Tibial artery (tissue), 4 donors: ENCODE measurements around the gene SMIM43.

ENCODE experiments used
- DNase-seq, 2 donors: peaks; one replicate each; pipeline ENCODE4 v3.0.0-alpha.2; 2019
- H3K27ac ChIP-seq, 2 donors: fragments of 200-600 bp; sonication (generic) in 1 of 2; 1 replicate in 1 of 2; 2 replicates in 1 of 2; pipeline ENCODE4 v1.5.1; 2018 to 2019; ENCODE audit warnings: mild to moderate bottlenecking in 1 of 2
- H3K27me3 ChIP-seq, 2 donors: fragments of 200-600 bp; sonication (generic) in 1 of 2; one replicate each; pipeline versions ENCODE4 v1.5.1 to v1.6.0; 2016 to 2019
- H3K36me3 ChIP-seq, 3 donors: fragments of 200-600 bp; sonication (generic) in 2 of 3; one replicate each; pipeline ENCODE4 v1.5.1; 2016 to 2019; ENCODE audit warnings: mild to moderate bottlenecking in 2 of 3
- H3K4me1 ChIP-seq, 4 donors: fragments of 200-600 bp; sonication (generic) in 2 of 4; 1 replicate in 3 of 4; 2 replicates in 1 of 4; pipeline ENCODE4 v1.5.1; 2016 to 2019
- H3K4me3 ChIP-seq, 2 donors: fragments of 200-600 bp; sonication (generic) in 1 of 2; 1 replicate in 1 of 2; 2 replicates in 1 of 2; pipeline ENCODE4 v1.5.1; 2018 to 2019; ENCODE audit warnings: mild to moderate bottlenecking in 2 of 2
- H3K9me3 ChIP-seq, 3 donors: fragments of 200-600 bp; sonication (generic) in 1 of 3; one replicate each; pipeline ENCODE4 v1.5.1; 2016 to 2019
- intact Hi-C: fragments of 100-400 bp; cut with DNase I; formaldehyde crosslinking; loops from one replicate; pipeline ENCODE4 v1.15.0; 2023; ENCODE audit warnings: low total_unique reads
- TF ChIP-seq, protein P1 (sequence below), 2 experiments: fragments of 200-600 bp in 1 of 2; fragments of 450-650 bp in 1 of 2; IDR thresholded peaks; one replicate each; pipeline ENCODE4 v1.5.1; 2017 to 2019; ENCODE audit warnings: antibody characterized with exemption in 2 of 2, mild to moderate bottlenecking in 1 of 2, moderate library complexity in 1 of 2

SMIM43 gene

DNA sequence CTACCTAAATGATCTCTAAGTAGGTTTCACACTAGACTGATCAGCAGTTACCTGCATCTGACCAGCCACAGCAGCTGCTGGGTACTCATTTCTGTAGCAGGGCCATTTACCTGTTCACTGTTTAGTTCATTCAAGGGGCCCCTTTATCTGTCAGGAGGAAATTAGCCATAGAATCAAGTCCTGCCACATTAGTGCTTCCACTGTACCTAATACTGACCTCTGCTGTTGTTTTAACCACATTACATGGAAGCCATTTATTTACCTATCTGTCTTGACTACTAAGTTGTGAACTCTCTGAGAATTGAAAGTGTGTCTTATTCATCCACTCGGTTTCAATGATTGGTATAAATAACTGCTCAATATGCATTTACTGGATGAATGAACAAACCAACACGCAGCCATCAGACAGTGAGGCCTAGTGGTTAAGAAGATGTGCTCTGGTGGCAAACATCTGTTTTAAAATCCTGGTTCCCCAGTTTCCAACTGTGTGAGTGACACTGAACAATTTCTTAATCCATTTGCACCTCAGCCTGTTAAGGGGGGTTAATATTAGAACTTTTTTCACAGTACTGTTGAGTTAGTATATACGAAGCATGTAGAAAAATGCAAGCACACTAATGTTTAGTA is 38.2 kb downstream of the SMIM43 start:
- no peak for DNase-seq
- TF ChIP-seq, protein P1, sequence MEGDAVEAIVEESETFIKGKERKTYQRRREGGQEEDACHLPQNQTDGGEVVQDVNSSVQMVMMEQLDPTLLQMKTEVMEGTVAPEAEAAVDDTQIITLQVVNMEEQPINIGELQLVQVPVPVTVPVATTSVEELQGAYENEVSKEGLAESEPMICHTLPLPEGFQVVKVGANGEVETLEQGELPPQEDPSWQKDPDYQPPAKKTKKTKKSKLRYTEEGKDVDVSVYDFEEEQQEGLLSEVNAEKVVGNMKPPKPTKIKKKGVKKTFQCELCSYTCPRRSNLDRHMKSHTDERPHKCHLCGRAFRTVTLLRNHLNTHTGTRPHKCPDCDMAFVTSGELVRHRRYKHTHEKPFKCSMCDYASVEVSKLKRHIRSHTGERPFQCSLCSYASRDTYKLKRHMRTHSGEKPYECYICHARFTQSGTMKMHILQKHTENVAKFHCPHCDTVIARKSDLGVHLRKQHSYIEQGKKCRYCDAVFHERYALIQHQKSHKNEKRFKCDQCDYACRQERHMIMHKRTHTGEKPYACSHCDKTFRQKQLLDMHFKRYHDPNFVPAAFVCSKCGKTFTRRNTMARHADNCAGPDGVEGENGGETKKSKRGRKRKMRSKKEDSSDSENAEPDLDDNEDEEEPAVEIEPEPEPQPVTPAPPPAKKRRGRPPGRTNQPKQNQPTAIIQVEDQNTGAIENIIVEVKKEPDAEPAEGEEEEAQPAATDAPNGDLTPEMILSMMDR (IDR thresholded peaks at IDR 0.05): peak; percentile 60 to 74
- no peaks in the 10 kb centered on the region for H3K4me1 ChIP-seq
- no peaks in the 10 kb centered on the region for H3K27me3 ChIP-seq
- intact Hi-C loops: loop anchor here (5.0 kb wide), 1 partner anchor 359 kb away; no protein-coding TSS in a partner anchor
- no peak overlapping the region for H3K4me3 ChIP-seq
- H3K36me3 ChIP-seq: no peaks in the 10 kb centered on the region
- H3K27ac ChIP-seq: no peak overlapping the region
- no peaks in the 10 kb centered on the region for H3K9me3 ChIP-seq

DNA sequence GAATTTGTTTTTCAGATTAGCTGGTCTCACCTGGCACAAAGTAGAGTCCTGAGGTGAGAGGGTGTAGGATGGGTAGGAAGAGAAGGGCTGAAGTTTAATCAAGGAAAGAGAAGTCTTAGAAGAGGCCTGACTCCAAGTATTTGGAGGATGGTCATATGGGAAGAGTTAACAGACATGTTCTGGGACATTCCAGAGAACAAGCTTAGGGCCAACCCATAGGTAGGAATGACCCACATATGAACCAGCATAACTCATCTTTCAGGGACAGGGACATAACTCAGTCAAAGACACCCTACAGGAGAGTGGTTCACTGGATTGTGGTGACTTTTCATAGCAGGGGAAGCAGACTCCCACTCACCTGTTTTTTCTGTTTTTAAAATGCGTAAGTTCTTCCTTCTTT is 40.3 kb downstream of the SMIM43 start:
- intact Hi-C loops: loop anchor here (5.0 kb wide), 1 partner anchor 357 kb away; no protein-coding TSS in a partner anchor
- Histone ChIP-seq H3K27ac (no peak overlapping the region), H3K4me1 (no peaks in the 10 kb centered on the region), H3K9me3 (no peaks in the 10 kb centered on the region), H3K36me3 (no peaks in the 10 kb centered on the region), H3K27me3 (no peaks in the 10 kb centered on the region), H3K4me3 (no peak overlapping the region)
- no peak for DNase-seq
- TF ChIP-seq, protein P1 (IDR thresholded peaks at IDR 0.05): no peak

DNA sequence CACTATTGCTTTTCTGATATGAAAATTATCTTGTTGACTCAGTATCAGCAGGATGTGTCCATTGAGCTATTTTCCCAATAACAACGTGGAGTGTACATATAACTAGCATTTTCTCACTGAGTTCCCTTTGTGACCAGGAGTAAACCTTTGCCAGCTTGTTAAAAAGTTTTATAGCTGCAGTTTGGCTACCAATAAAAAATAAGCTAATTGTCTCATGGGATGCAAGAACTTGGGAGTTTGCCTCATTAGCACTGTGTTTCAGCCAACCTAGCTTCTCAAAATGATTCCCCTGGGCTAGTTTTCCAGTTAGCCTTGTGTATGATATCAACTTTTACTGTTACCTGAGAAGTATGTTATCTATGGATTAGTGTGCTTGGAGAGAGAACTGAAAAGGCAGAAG is 43.3 kb downstream of the SMIM43 start:
- no peak for DNase-seq
- Histone ChIP-seq H3K4me3 (no peak overlapping the region), H3K36me3 (no peaks in the 10 kb centered on the region), H3K27me3 (no peaks in the 10 kb centered on the region), H3K27ac (no peak overlapping the region), H3K4me1 (no peaks in the 10 kb centered on the region), H3K9me3 (no peaks in the 10 kb centered on the region)
- intact Hi-C loops: no loop called here
- TF ChIP-seq, protein P1 (IDR thresholded peaks at IDR 0.05): no peak

DNA sequence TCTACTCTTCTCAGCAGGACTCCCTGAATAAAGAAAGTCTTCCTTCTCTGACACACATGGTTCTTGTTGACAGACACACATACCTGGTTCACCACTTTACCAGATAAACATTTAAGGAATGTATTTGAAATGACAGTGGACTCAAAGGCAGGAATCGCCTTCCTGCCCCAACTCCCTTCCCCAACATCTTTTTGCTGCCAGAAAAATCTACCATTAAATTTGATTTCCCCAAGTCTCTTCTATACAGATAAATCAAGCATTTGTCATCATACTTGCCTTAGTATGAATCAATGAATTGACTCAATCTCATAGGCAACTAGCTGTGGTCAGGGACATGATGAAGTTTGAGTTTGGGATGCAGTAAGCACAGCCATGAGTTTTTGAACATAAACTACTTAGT is 44.9 kb downstream of the SMIM43 start:
- no peak overlapping the region for H3K4me3 ChIP-seq
- intact Hi-C loops: no loop called here
- DNase-seq: no peak

DNA sequence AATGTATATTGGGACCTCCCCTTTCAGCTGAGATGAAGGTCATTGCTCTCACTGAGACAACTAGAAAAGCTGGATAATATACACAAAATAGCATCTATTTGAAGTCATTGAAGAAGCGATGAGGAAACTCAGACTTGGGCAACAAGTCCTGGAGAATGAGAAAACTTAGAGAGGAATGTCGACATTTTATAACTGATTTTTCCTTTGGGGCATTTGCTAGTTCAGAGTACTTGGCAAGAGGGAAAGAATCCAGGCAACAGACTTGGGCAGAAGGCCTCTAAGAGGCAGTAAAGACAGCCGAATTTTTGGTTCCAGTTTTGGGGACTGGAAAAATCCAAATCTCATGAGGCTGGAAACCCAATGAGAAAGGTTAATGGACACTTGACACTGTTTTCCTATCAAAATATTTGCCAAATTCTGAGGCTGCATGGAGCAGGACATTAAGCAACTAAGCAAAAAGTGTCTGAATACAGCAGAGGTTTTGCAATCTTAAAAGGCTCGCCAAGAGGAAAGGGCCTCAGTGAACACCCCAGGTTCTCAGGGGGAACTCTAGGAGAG is 47.2 kb downstream of the SMIM43 start:
- intact Hi-C loops: no loop called here
- DNase-seq: peak in 1 of 2 donors; percentile 26
- no peak overlapping the region for H3K27ac ChIP-seq
- H3K27me3 ChIP-seq: no peaks in the 10 kb centered on the region
- no peaks in the 10 kb centered on the region for H3K4me1 ChIP-seq
- H3K9me3 ChIP-seq: no peaks in the 10 kb centered on the region
- TF ChIP-seq, protein P1 (IDR thresholded peaks at IDR 0.05): no peak
- H3K4me3 ChIP-seq: no peak overlapping the region
- no peaks in the 10 kb centered on the region for H3K36me3 ChIP-seq

More for the DNA sequence above, 44.9 kb downstream of the SMIM43 start:
- Histone ChIP-seq H3K4me1 (no peaks in the 10 kb centered on the region), H3K27ac (no peak overlapping the region), H3K9me3 (no peaks in the 10 kb centered on the region), H3K36me3 (no peaks in the 10 kb centered on the region), H3K27me3 (no peaks in the 10 kb centered on the region)
- TF ChIP-seq, protein P1 (IDR thresholded peaks at IDR 0.05): no peak
